Measurements from ENCODE around the gene ALDH2.
"Not testable (repeated sequence)": the region's sequence is repeated elsewhere in the genome, so short reads cannot be mapped to it uniquely, and the experiment has no call there.

Gene ALDH2

DNA sequence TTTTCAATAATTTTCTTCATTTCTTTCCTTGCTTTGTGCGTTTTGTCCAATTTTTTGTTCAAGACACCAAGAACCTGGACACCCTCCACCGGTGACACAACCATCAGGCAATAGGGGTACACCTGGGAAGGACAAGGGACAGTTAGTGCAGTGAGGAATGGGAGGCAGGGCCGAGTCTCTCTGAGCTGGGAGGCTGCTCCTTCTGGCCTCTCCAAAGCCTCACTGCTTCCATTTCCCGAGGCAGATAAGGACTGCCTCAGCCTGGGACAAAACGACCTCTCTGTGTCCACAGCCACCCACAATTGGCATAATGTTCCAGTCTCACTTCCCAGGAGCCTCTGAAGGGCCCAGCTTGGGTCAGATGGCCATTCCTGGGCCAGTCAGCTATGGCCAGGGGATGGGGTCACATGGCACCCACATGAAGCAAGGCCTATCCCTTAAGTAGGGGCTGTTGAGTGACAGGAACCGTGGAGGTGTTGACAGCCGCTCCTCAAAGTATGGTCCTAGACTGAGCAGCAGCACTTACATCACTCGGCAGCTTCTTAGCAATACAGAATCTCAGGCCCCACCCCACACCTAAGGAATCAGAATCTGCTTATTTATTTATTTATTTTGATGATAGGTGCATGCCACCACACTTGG lies 61.7 kb downstream of the ALDH2 start:
- DNase-seq: no peak

DNA sequence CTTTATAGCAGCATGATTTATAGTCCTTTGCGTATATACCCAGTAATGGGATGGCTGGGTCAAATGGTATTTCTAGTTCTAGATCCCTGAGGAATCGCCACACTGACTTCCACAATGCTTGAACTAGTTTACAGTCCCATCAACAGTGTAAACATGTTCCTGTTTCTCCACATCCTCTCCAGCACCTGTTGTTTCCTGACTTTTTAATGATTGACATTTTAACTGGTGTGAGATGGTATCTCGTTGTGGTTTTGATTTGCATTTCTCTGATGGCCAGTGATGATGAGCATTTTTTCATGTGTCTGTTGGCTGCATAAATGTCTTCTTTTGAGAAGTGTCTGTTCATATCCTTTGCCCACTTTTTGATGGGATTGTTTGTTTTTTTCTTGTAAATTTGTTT lies 62.9 kb downstream of the ALDH2 start:
- DNase-seq: not testable (repeated sequence)

DNA sequence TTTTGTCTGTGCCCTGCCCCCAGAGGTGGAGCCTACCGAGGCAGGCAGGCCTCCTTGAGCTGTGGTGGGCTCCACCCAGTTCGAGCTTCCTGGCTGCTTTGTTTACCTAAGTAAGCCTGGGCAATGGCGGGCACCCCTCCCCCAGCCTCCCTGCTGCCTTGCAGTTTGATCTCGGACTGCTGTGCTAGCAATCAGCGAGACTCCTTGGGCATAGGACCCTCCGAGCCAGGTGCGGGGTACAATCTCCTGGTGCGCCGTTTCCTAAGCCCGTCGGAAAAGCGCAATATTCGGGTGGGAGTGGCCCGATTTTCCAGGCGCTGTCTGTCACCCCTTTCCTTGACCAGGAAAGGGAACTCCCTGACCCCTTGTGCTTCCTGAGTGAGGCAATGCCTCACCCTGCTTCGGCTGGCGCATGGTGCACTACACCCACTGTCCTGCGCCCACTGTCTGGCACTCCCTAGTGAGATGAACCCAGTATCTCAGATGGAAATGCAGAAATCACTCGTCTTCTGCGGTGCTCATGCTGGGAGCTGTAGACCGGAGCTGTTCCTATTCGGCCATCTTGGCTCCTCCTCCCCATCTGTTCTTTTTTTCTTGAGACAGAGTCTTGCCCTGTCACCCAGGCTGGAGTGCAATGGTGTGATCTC lies 68.1 kb downstream of the ALDH2 start:
- DNase-seq: peak; percentile 13

DNA sequence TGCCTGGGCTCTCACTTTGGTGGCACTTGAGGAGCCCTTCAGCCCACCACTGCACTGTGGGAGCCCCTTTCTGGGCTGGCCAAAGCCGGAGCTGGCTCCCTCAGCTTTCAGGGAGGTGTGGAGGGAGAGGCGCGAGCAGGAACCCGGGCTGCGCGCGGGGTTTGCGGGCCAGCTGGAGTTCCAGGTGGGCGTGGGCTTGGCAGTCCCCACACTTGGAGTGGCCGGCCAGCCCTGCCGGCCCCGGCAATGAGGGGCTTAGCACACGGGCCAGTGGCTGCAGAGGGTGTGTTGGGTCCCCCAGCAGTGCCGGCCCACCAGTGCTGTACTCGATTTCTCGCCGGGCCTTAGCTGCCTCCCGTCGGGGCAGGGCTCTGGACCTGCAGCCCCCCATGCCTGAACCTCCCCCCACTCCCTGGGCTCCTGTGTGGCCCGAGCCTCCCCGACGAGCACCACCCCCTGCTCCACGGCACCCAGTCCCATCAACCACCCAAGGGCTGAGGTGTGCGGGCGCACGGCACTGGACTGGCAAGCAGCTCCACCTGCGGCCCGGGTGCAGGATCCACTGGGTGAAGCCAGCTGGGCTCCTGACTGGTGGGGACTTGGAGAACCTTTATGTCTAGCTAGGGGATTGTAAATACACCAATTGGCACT lies 68.9 kb downstream of the ALDH2 start:
- DNase-seq: not testable (repeated sequence)

- DNase-seq: no peak
Observed at GRCh38 chr12:111838353-111838752, 71.6 kb downstream of the ALDH2 start.

DNA sequence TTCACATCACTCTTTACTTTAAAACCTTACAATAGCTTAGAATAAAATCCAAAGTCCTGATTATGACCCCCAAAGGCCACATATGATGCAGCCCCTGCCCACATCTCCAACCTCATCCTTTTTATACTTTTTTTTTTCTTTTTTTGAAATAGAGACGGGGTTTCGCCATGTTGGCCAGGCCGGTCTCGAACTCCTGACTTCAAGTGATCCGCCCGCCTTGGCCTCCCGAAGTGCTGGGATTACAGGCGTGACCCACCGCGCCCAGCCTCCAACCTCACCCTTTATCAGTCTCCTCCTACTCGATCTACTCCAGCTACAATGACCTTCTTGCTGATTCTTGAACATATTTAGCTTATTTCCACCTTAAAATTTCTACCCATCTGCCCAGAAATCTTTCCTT lies 74.1 kb downstream of the ALDH2 start:
- DNase-seq: no peak

- DNase-seq: peak; percentile 1
Observed at GRCh38 chr12:111841236-111841749, 74.6 kb downstream of the ALDH2 start.

- peak; percentile 97 for DNase-seq
Observed at GRCh38 chr12:111841750-111842555, 75.2 kb downstream of the ALDH2 start, which contains the start of gene MAPKAPK5. Gene MAPKAPK5, plus strand, starts transcription at chr12:111842228. Its CDS starts 506 bp downstream, at chr12:111842734.

- DNase-seq: peak; percentile 2
Observed at GRCh38 chr12:111842556-111843396, 76.0 kb downstream of the ALDH2 start.

GRCh38 chr12:111846016-111846415 lies 79.3 kb downstream of the ALDH2 start:
- no peak for DNase-seq

DNA sequence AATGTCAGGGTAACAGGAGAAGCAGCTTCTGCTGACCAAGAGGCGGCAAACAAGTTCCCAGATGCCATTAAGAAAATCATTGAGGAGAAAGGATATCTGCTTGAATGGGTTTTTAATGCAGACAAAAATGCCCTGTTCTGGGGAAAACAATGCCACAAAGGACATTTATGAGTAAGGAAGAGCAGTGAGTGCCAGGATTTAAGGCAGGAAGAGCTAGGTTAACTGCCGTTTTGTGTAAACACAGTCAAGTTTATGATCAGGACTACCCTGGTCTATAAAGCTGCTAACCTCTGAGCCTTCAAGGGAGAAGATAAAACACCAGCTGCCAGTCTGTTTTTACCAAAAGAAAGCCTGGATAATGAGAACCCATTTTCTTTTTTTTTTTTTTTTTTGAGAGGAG lies 83.8 kb downstream of the ALDH2 start:
- DNase-seq: no peak

DNA sequence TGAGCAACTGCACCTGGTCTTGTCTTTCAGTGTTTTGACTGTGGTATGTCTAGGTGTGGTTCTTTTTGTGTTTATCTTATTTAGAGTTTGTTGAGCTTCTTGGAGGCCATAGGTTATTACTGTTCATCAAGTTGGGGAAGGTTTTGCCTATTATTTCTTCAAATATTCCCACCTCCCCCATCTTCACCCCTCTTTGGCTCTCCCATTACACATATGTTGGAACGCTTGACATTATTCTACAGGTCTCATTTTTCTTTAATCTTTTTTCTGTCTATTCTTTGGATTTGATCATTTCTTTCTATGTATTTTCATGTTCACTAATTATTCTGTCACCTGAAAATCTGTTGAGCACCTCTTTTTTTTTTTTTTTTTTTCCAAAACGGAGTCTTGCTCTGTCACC lies 91.5 kb downstream of the ALDH2 start:
- no peak for DNase-seq

DNA sequence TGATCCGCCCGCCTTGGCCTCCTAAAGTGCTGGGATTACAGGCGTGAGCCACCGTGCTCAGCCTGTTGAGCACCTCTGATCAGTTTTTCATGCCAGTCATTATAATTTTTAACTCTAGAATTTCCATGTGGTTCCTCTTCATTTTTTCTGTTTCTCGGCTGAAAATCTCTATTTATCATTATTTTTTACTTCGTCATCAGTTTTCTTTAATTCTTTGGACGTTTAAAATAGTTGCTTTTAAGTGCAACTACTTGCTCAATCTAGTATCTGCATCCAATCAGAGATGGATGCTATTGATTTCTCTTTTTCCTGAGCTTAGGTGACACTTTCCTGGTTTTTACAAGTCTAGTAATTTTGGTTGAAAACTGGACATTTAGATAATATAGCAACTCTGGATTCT lies 92.0 kb downstream of the ALDH2 start:
- no peak for DNase-seq

GRCh38 chr12:111864913-111865312 lies 98.2 kb downstream of the ALDH2 start:
- DNase-seq: no peak

Data from CD4-positive, alpha-beta T cell treated with Interleukin-4 for 4 hours (primary cell).